Left ventricle myocardium inferior (tissue), 1 donor: ENCODE results near the gene GAB1. TPM values are rescaled to one million over a fixed set of nuclear protein-coding genes. Genes with fewer than 3 reads are reported as not detected.

ENCODE experiments used
- DNase-seq: peaks from one replicate; pipeline ENCODE4 v3.0.0-alpha.2; 2020
- H3K27ac ChIP-seq: fragments of 200-600 bp; replicated peaks from 2 replicates; pipeline ENCODE4 v1.8.0; 2021
- H3K27me3 ChIP-seq: fragments of 200-600 bp; 2 replicates; pipeline ENCODE4 v1.8.0; 2021; ENCODE audit warnings: low read depth
- H3K36me3 ChIP-seq: fragments of 200-600 bp; 2 replicates; pipeline ENCODE4 v1.8.0; 2021
- H3K4me1 ChIP-seq: fragments of 200-600 bp; 2 replicates; pipeline ENCODE4 v1.8.0; 2021
- H3K4me3 ChIP-seq: fragments of 200-600 bp; 2 replicates; pipeline ENCODE4 v1.8.0; 2021; ENCODE audit warnings: mild to moderate bottlenecking, moderate library complexity
- H3K9me3 ChIP-seq: fragments of 200-600 bp; replicated peaks from 2 replicates; pipeline ENCODE4 v1.8.0; 2021
- intact Hi-C: fragments of 100-400 bp; cut with micrococcal nuclease; formaldehyde crosslinking; loops from one replicate; pipeline ENCODE4 v1.11.0; 2022
- total RNA-seq: library from RNA; stranded (reverse); fragmentation: NEBNext Ultra II Directional; extraction: Animal tissue kit (Norgen Biotek cat#: 25700); gene quantifications from one replicate; pipeline ENCODE4 v1.2.1, GENCODE V29; 2021
- TF ChIP-seq, protein P1 (sequence below): fragments of 200-600 bp; IDR thresholded peaks from 2 replicates; pipeline ENCODE4 v1.8.0; 2021; ENCODE audit warnings: antibody characterized with exemption, mild to moderate bottlenecking, borderline replicate concordance
- donor health status: DM: no; HTN: yes; CAD: no; lungs with severe emphysema.

Gene GAB1
- total RNA-seq, 1 donor from 2014 or later, result 87.1 TPM

- Histone ChIP-seq H3K4me1 (peaks cover 41% of the 10 kb centered on the region), H3K9me3 (no peaks in the 10 kb centered on the region), H3K36me3 (peaks cover 56% of the 10 kb centered on the region), H3K27me3 (no peaks in the 10 kb centered on the region), H3K27ac (no peak overlapping the region), H3K4me3 (no peak overlapping the region)
- intact Hi-C loops, result no loop called here
- TF ChIP-seq, protein P1, sequence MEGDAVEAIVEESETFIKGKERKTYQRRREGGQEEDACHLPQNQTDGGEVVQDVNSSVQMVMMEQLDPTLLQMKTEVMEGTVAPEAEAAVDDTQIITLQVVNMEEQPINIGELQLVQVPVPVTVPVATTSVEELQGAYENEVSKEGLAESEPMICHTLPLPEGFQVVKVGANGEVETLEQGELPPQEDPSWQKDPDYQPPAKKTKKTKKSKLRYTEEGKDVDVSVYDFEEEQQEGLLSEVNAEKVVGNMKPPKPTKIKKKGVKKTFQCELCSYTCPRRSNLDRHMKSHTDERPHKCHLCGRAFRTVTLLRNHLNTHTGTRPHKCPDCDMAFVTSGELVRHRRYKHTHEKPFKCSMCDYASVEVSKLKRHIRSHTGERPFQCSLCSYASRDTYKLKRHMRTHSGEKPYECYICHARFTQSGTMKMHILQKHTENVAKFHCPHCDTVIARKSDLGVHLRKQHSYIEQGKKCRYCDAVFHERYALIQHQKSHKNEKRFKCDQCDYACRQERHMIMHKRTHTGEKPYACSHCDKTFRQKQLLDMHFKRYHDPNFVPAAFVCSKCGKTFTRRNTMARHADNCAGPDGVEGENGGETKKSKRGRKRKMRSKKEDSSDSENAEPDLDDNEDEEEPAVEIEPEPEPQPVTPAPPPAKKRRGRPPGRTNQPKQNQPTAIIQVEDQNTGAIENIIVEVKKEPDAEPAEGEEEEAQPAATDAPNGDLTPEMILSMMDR, result no peak
- DNase-seq, result no peak
Measured at GRCh38 chr4:143437937-143438336, 101.3 kb downstream of the GAB1 start.

GRCh38 chr4:143438710-143439109, 102.0 kb downstream of the GAB1 start:
- Histone ChIP-seq H3K27me3 (no peaks in the 10 kb centered on the region), H3K27ac (no peak overlapping the region), H3K9me3 (no peaks in the 10 kb centered on the region), H3K4me3 (no peak overlapping the region), H3K36me3 (peaks cover 51% of the 10 kb centered on the region), H3K4me1 (peaks cover 45% of the 10 kb centered on the region)
- no peak for DNase-seq
- TF ChIP-seq, protein P1, result no peak
- intact Hi-C loops, result no loop called here

- Histone ChIP-seq H3K9me3 (no peaks in the 10 kb centered on the region), H3K36me3 (peaks cover 46% of the 10 kb centered on the region), H3K27me3 (no peaks in the 10 kb centered on the region), H3K27ac (peak overlapping the region; percentile 1), H3K4me1 (peaks cover 53% of the 10 kb centered on the region), H3K4me3 (no peak overlapping the region)
- intact Hi-C loops, result no loop called here
- TF ChIP-seq, protein P1, result no peak
- no peak for DNase-seq
Measured at GRCh38 chr4:143441109-143441508, 104.4 kb downstream of the GAB1 start.

GRCh38 chr4:143441678-143442077, 105.0 kb downstream of the GAB1 start:
- Histone ChIP-seq H3K9me3 (no peaks in the 10 kb centered on the region), H3K27me3 (no peaks in the 10 kb centered on the region), H3K27ac (peak overlapping the region; percentile 1), H3K4me3 (no peak overlapping the region), H3K36me3 (peaks cover 46% of the 10 kb centered on the region), H3K4me1 (peaks cover 53% of the 10 kb centered on the region)
- intact Hi-C loops, result no loop called here
- DNase-seq, result no peak
- TF ChIP-seq, protein P1, result no peak

- H3K36me3 ChIP-seq, result peaks cover 33% of the 10 kb centered on the region
- TF ChIP-seq, protein P1, result no peak
- peak overlapping the region; percentile 26 for H3K27ac ChIP-seq
Measured at GRCh38 chr4:143443728-143444127, 107.1 kb downstream of the GAB1 start.

DNA sequence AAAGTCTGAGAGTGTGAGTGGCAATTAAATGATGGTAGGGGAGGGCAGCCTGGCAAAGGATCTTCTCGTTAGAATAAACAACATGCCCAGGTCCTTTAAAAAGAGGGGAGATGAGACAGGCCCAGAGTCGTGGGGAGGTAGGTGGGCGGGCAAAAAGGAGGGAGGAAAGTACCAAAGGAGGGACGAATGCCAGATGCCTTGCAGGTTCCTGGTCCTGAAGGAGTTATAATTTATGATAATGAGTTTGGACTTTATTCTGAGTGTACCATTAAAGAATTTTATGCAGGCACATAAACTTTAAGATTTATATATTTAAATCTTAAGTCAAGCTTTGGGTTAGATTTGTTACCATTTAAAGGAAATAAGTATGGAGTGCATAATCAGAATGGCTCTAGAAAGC, 114.5 kb downstream of the GAB1 start:
- no peak for DNase-seq
- H3K36me3 ChIP-seq, result peaks cover 8% of the 10 kb centered on the region
- H3K4me3 ChIP-seq, result no peak overlapping the region
- peaks cover 19% of the 10 kb centered on the region for H3K4me1 ChIP-seq
- H3K9me3 ChIP-seq, result no peaks in the 10 kb centered on the region
- intact Hi-C loops, result loop anchor here (10.0 kb wide), 1 partner anchor 106 kb away; no protein-coding TSS in a partner anchor
- TF ChIP-seq, protein P1, result no peak
- H3K27ac ChIP-seq, result no peak overlapping the region
- no peaks in the 10 kb centered on the region for H3K27me3 ChIP-seq

More at GRCh38 chr4:143443728-143444127, 107.1 kb downstream of the GAB1 start:
- Histone ChIP-seq H3K27me3 (no peaks in the 10 kb centered on the region), H3K4me3 (no peak overlapping the region), H3K9me3 (no peaks in the 10 kb centered on the region), H3K4me1 (peaks cover 51% of the 10 kb centered on the region)
- DNase-seq, result no peak
- intact Hi-C loops, result no loop called here
